ENCODE data around the gene ARSG.
"Not testable (repeated sequence)": the region's sequence is repeated elsewhere in the genome, so short reads cannot be mapped to it uniquely, and the experiment has no call there.

The ARSG gene

DNA sequence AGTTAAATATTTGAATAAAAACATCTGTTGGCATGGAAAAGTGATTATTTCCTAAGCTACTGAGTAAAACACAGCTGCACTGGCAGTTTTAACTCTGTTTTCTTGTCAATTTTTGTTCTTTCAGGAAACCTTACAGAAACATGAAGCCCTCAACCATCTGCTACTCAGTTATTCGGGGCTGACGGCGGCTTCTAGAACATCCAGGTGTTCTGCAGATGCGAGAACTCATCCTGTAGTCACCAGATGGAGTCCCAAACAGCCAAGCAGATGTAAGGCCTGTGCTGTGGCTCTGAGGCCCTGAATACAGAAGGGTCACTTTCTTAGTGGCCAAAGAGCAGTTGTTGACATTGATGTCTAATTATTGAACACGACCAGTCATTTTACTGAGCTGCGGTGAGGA lies 15.5 kb downstream of the ARSG start:
- DNase-seq (ENCODE audit: low read depth) = no peak

- DNase-seq (ENCODE audit: low read depth) = no peak
Observed at GRCh38 chr17:68307443-68307842, 16.1 kb downstream of the ARSG start.

GRCh38 chr17:68308486-68308885 lies 17.2 kb downstream of the ARSG start:
- DNase-seq (ENCODE audit: low read depth) = not testable (repeated sequence)

- not testable (repeated sequence) for DNase-seq (ENCODE audit: low read depth)
Observed at GRCh38 chr17:68309066-68309670, 17.9 kb downstream of the ARSG start.

DNA sequence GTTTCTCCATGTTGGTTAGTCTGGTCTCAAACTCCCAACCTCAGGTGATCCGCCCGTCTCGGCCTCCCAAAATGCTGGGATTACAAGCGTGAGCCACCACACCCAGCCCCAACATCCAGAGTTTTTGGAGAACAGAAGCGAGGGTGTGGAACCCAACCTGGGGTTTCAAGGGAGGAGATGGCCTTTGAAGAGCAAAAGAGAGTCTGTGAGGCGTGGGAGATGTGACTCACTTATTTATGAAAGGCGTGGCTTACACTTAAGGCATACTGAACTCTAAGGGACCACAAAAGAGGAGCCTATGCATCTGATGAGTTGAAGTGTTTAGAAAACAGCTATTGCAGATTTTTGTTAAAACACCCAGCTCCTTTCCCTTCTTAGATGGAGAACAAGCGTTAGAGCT lies 18.9 kb downstream of the ARSG start:
- DNase-seq (ENCODE audit: low read depth) = no peak

- no peak for DNase-seq (ENCODE audit: low read depth)
Observed at GRCh38 chr17:68314916-68315535, 23.7 kb downstream of the ARSG start.

GRCh38 chr17:68315930-68316329 lies 24.6 kb downstream of the ARSG start:
- DNase-seq (ENCODE audit: low read depth) = no peak

- no peak for DNase-seq (ENCODE audit: low read depth)
Observed at GRCh38 chr17:68317458-68317857, 26.2 kb downstream of the ARSG start.

- DNase-seq (ENCODE audit: low read depth) = no peak
Observed at GRCh38 chr17:68318103-68318991, 27.1 kb downstream of the ARSG start.

DNA sequence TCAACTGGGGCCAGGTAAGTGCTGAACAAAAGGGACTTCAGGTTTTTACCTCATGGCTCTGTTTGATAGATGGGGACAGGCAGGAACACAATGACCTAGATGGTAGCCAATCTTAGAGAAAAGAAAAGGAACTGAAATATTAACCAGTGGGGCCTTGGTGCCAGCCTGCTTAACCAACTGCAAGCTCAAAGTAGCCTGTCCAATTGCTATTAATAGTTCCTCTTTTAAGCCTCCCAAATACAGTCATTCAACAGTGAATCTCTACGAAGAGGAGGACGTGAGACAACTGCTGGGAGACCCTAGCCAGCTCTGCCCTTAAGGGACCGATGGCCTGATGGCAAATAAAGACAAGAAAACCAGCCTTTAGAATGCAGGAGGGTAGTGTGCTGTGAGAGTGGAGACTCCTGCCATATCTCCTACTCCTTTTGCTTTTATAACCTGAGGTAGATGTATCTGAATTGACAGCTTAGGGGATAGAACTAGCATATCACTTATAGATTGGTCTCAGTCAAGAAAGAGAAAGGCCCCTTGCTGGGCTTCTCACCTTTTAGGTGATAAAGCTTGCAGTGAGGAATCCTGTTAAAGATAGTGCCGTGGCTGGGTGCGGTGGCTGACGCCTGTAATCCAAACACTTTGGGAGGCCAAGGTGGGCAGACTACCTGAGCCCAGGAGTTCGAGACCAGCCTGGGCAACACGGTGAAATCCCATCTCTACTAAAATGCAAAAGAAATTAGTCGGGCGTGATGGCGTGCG lies 28.3 kb downstream of the ARSG start:
- no peak for DNase-seq (ENCODE audit: low read depth)

DNA sequence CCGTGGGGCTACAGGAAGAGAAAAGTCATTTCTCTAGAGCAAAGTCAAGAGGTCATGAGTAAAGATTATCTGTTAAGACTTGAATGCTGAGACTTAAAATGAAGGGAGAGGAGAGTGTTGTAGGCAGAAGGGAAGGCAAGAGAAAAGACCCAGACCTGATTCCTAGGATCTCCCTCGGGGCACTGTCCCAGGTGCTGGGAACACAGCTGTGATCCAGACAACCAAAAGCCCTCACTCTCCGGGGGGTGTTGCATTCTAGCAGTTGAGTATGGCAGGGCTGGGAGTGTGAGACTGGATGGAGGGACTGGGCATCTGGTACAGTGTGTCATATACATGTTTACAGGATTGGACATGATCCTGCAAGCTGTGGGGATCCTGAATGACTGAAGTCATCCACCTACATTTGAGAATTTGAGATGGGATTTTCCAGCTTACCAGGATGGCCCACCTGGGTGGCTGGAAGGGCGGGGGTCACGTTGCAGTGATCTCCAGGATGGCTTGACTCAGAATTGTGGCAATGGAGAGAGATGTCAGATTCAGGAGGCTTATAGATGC lies 29.1 kb downstream of the ARSG start:
- DNase-seq (ENCODE audit: low read depth) = no peak

GRCh38 chr17:68320943-68321555 lies 29.8 kb downstream of the ARSG start:
- DNase-seq (ENCODE audit: low read depth) = no peak

DNA sequence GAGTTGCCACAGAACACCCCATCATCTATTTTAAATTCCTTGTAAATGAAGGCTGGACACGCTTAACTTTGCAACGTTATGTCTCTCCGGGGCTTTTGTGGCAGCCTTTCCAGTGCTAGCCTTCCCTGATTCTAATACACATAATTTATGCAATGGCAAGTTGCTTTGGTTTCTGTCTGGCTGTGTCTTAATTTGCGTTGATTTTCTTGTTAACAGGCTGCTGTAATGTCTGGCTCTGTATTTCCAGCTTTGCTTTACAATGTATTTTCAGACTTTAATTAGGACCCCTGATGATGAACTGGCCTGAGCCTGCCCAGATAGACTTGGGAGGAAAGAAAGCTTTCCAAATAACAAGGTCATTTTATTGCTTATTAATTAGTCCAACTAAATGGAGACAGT lies 30.3 kb downstream of the ARSG start:
- DNase-seq (ENCODE audit: low read depth) = no peak

GRCh38 chr17:68322630-68323029 lies 31.3 kb downstream of the ARSG start:
- no peak for DNase-seq (ENCODE audit: low read depth)

- no peak for DNase-seq (ENCODE audit: low read depth)
Observed at GRCh38 chr17:68324114-68324513, 32.8 kb downstream of the ARSG start.

GRCh38 chr17:68324654-68325336 lies 33.5 kb downstream of the ARSG start:
- no peak for DNase-seq (ENCODE audit: low read depth)

- no peak for DNase-seq (ENCODE audit: low read depth)
Observed at GRCh38 chr17:68325961-68326360, 34.7 kb downstream of the ARSG start.

DNA sequence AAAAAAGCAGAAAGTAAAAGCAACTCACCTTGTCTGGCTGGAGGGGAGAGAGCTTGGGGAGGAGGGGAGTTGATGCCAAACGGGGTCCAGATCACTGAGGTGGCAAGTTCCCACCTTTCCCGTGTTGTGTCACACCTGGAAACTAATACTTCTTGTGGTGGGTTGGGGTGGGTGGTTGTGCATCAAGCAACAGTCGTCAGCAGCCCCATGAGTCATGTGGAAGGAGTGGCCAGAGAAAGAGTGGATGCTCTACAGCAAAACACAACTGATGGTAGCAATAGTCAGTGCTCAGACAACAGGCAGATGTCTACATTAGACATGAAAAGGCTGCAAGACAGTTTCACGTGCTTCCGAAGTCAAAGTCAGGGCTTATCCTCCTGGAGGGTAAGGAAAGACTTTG lies 35.4 kb downstream of the ARSG start:
- DNase-seq (ENCODE audit: low read depth) = no peak

DNA sequence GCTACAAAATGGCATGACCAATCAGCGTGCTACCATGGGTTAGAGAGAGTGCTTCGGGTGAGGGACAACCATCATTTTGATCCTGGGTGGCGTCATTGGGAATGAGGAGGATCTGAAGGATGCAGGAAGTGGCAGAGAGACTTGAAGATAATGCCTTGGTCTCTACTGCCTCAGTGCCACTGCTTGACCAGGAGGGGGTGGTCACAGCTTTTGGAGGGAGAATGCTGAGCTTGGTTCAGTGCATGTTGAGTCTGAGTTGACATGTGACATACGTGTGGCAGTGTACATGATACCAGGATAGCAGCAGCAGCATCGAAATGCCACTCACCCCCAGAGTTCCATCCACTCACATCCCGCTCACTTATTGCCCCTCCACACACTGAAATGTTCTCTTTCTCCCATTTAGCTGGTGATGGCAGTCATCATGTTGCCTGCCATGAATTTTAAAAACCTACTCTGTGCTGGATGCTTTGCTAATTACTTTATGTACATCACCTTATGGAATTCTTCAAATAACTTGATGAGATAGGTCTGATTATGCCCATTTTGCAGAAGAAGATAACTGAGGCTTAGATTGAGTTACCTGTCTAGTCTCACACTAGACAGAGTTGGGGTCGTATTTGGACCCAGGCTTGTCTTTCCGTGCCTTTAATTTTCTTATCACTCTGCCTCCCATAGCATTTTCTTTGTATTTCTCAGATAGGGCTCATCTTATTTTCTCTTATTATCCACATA lies 36.7 kb downstream of the ARSG start:
- DNase-seq (ENCODE audit: low read depth) = no peak

GRCh38 chr17:68328676-68329075 lies 37.4 kb downstream of the ARSG start:
- no peak for DNase-seq (ENCODE audit: low read depth)
